CD1c-positive myeloid dendritic cell (primary cell): ENCODE data around the gene LGI2.
A peak's percentile ranks its signal among the peaks of the same experiment; 100 is the strongest.
"Not testable (repeated sequence)": the region's sequence is repeated elsewhere in the genome, so short reads cannot be mapped to it uniquely, and the experiment has no call there.

Experiments
- DNase-seq: peaks from one replicate; pipeline ENCODE4 v3.0.0-alpha.2; 2016; ENCODE audit errors: extremely low spot score

Gene LGI2

DNA sequence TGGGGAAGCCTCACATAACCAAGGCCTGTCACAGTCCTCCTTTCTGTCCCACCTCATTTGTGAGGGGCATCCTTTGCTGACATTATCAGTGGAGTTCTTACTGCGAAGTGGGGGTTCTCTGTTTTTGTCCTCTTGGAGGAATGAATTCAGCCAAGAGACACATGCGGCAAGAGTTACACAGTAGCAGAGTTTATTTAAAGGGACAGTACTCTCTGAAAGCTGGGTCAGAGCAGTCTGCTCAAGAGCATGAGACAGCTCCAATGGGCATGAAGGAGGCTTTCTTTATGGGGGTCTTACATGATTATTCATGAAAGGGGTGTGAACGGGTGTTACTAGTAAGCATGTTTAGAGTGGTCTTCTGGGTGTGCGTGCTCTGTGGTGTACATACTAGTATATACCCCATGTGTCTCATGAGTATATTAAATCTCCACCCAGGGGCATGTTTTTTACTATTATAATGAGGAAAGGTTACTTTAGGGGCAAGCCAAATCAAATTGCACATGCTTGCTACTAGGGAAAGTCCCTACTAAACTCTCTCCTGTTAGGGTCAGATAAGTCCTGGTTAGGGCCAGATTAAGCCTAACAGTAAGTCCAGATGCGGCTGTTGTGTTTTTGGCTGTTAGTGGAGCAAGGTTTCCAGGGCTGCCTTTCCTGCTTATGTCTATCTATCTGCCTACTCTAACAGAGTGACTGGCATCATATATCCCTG, 19.8 kb upstream of the LGI2 start:
- no peak for DNase-seq

DNA sequence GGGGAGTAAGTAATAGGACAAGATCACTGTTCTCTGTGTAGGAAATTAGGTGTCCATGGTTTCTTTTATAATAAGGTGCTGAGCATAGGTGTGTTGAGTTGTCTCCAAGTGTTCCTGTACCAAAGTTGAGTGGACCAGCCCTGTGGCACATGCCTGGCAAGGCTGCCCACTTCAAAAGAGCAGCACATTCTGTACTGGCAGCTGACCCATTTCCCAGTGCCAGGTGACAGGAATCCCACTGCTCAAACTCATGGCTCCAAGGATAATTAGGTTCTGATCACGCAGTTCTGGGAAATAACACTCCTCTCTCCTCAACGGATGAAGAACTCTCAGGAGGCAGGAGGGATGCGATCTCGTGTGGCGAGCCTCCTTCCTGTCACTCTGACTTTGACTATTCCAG, 12.8 kb upstream of the LGI2 start:
- DNase-seq, result no peak

DNA sequence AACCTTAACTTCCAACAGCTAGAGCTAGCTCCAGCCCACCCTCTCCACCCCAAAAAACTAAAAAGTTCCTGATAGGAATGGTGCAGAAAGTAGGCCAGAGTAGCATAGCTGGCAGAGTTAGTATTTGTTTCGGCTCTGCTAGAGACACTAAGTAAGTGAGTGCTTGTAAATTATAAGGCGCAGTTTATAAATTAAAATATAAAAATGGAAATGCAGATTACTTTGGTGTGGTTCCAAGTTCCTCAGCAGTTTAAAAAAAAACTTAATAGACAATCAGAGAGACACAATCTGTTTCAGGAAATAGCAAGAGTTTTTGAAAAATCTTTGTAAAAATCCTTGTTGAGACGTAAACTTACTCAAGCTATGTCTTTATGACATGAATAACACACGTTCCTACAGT, 2.8 kb upstream of the LGI2 start:
- no peak for DNase-seq

DNA sequence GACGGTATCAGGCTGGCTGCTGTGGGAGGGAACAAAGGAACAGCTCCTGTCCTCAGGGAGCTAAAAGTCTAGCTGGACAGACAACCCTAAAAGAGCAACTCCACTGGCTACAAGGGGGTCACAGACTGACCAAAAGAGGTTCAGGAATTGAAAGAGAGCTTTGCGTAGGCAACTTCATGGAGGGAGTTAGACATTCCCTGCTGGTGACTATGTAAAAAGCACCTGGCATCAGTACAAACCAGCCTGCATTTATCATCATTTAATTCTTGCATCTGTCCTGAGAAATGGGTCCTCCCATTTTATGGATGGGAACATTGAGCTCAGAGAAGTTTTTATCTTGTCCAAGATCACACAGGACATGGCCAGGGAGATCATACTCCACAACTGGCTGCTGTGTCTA, 1.4 kb upstream of the LGI2 start:
- DNase-seq, result no peak

DNA sequence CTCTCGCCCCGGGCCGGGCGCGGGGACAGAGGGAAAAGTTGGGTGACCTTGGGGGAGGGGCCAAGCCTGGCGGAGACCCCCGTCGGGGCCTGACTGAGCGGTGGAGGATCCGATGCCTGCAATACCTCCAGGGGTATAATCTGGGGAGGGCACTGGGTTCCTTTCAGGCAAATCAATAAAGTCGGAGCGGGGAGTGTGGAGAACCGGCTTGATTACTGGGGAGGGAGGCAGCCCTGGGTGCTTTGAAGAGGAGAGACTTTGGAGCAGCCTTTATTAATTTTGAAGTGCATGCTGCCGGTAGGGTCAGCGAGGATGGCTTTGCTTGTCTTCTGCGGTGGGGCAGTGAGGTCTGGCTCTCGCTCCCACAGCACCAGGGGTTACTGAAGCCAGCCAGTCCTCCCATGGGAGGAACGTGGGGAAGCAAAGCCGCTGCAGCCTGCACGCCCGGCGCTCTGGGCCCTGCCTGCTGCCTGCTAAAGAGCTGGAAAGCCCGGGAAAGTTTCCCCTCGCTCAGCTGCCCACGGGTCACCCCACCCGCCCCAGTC, 403 bp upstream of the LGI2 start:
- no peak for DNase-seq

DNA sequence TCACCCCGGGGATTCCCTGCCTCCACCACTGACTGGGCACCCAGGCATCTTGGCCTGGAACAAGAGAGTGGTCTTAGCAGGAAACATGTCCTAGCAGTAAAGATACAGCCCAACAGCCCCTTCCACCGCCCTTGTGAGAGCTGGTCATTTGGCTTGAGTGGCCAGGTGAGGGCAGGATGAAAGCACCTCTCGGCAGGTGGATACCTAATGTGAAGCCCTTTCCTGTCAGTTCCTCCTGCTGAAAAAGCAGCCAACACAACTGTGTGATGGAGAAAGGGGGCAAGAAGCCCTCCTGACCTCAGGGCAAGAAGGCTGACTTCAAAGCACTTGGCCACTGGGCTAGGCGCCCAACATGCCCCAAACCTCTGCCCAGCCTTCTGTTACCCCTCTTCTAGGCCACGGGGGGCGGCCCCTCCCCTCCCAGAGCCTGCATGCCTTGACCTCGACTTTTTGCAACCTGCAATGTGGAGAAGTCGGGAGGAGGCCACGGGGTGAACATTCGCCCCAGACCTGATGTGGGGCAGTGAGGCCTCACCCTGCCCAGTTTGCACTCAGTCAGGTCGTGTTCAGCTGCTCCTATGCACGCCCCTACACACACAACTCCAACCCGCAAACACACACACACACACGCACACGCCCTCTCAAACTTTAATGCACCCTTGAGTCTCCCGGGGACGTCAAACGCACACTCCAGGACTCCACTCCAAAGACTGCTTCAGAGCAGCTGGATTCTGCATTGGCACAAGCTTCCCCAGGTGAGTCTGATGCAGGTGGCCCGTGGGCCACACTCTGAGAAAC, 1.1 kb downstream of the LGI2 start:
- no peak for DNase-seq

DNA sequence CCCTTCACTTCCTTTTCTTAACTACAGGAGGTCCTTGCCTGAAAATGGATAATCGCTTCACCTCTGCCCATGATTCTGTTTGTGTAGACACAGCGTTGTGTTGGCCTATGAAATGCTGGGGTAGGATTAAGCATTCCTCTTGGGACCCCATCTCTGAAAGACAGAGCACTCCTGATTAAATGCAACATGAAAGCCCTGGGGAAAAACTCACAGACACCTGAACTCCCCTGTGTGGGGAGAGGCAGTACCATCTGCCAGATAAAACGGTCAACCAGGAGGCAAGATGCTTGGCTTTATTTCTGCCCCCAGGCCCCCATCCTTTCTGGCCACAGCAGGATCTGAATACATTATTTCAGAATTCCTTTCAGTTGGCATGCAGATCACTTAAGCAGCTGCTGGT, 1.9 kb downstream of the LGI2 start:
- DNase-seq, result no peak

DNA sequence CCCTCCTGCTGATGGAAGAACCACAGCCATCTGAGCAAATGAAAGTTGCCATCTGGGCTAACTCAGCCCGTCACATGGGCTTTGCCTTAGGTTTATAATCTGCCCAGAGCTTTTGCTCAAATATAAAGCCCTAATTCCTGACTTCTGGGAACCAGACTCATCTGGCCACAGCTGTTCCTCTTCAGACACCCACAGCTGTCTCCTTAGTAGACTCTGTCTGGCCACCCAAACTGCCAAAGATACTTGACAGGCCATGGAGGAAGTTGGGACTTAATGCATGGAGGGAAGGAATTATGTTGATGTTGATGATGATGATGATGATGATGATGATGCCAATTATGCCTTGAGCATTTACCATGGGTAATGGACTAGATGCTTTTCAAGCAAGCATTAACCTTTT, 8.0 kb downstream of the LGI2 start:
- DNase-seq, result no peak

DNA sequence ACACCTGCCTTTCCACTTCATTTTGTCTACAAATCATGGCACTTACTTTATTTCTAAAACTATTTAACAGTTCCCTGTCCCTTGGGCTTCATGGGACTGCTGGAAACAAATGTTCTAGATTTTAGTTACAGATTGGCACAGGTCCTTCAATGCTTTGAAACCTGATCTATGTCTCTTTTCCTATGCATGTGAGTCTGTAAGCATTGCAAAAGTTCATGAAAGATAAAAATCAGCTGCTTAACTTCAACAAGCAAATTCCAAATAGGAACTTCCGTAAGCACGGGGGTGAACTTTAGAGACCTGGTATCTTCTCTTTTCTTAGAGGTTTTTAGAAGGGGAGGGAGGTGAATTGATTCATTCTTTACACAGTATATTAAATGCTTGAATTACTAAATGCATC, 9.5 kb downstream of the LGI2 start:
- no peak for DNase-seq

DNA sequence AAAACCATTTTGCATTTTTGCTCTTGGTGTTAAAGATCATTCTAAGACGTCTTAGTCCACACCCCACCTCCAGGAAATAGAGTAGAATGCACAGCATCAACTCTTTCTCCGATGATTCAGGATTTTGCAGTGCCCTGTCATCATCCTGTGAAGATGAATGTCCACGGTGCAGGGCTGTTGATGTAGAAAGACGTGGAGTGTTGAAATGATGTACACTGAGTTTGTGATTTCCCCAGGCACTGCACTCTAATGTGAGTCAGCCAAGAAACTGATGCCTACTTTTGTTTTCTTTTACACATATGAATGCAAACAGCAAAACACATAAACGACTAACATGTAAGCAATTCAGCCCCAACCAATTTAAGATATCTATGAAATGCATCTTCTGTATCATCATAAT, 10.5 kb downstream of the LGI2 start:
- no peak for DNase-seq

DNA sequence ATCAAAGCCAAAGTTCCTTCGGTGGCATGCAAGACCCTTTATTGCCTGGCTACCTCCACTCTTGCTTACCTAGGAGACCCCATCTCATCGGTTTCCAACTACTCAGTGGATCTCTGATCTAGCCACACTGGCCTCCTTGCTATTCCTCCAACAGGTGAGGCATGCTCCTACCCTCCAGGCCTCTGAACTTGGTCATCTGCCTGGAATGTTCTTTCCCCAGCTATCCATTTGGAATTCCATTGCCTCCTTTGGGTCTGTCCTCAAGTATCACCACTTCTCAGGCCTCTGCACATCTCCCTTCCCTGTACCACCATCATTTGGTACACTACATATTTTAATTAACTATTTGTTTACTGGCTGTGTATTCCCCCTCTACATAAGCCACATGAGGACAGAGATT, 11.2 kb downstream of the LGI2 start:
- DNase-seq, result no peak

DNA sequence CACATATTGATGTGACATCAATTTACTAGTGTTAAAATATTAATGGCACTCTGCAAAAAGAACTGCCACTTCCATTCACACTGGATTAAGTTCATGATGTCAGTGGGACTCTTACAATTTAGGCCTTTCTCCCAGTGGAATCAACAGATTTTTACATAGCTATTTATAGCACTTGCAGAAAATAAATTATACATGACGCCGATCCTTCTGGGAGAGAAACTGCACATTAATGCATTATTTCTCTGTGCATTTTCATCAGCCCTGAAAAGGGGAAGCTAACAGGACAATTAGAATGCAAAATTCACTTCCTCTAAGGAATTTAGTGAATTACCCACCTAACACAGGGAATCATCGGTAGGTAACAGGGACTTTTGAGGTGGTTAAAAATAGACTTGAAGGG, 15.7 kb downstream of the LGI2 start:
- DNase-seq, result peak; percentile 17

DNA sequence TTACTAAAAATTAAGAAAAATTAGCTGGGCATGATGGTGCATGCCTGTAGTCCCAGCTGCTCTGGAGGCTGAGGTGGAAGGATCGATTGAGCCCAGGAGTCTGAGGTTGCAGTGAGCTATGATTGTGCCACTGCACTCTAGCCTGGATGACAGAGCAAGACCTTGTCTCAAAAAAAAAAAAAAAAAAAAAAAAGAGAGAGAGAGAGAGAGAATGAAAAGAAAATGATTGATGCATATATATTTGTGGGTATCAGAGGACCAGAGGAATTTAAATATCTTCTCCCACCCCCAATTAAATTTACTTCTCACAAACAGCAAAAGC, 16.1 kb downstream of the LGI2 start:
- not testable (repeated sequence) for DNase-seq

DNA sequence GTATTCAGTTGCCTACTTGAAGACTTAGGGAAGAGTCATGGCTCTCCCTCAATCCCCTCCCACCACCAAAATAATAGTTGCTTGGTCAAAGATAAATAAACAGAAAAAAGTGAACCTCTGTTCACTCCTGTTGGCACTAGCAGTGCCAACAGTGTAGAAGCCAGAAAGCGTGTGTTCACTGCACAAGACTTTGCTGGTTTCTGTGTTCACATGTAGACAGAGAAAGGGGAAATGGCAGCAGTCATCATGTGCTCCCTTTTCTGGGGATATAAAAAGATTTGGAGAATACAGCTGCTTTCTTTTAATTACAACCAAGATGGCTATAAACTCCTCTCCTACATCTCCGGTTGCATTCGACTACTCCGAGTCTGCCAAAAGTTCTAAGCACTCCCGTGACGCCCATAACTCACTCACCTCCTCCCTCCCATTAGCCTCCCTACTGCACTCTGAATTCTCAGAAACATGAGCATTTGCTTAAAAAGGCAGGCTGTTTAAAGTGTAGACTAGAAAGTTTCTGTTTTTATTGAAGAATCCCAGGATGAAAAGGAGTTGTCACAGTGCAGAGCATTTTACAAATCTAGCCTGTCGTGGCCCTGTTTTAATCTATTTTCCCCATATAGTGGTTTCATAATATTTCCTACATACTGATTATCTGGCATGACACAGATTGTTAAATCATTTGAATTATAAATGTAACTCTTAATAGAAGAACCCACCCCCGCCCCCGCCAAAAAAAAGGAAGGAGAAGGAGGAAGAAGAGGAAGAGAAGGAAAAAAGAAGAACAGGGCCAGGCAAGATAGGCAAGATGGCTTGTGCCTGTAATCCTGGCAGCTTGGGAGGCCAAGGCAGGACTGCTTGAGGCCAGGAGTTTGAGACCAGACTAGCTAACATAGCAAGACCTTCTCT, 16.7 kb downstream of the LGI2 start:
- DNase-seq, result peak; percentile 25

DNA sequence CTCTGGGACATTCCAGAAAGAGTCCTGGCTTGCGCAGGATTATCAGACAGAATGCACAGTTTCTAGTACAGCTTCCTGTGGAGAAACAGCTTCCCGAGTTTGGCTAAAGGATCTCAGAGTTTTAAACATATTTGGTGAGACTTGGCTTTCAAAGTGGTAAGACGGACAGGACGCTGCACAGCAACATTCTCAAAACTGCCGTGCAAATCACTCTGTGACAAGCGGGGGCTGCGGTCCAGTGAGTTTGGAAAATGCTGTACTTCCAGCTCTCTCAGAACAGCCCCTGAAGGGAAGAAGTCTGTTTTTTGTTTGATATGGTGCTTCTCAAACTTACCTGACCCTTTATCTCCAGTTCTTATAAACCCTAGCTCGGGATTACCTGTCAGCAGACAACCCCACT, 18.1 kb downstream of the LGI2 start:
- DNase-seq, result no peak

DNA sequence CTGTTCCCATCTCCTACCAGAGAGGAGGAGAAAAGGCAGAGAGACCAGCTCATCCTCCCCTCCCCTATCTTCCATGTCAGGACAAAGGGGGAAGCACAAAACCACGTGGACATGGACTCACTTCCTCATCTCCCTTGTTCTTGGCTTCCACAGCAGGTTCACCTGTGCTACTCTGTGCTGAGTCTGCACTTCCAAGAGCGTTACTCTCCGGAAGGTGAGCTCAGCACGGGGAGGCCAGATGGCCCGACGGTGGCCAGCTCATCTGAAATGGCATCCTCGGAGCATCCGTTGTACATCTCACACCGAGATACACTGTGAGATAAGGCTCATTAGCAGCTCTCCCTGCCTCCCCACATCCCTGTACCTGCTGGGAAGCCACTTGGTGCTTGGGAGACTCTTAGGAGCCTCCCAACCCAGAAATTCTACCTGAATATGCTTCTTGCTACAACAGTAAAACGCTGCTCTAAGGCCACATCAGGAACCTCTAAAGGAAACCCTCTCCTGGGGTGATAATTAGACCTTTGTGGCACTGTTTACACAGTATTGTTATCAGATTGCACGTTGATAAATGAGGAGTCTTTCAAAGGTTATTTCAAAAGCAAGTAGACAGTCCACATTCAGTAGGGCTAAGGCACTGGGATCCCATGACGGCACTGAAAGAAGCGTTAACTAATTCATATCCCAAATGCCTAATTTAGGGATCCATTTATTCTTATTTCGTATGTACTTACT, 19.4 kb downstream of the LGI2 start:
- no peak for DNase-seq

DNA sequence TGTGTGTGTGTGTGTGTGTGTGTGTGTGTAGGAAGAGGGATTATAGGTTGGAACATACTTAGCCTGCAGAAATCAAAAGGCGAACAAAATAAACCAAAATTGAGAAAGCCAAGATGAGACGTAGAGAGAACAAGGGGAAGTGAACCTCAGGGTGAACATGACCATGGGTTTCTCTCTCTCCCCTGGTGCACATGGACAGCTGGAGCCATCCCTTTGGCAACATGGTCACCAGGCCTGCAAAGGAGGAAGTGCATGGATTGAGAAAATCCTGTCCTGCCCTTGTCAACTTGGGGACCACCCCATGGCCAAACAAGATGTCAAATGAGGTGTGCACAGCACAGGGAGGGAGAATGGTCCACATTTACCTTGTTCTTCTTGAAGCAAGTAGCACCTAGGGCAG, 23.1 kb downstream of the LGI2 start:
- peak; percentile 38 for DNase-seq

DNA sequence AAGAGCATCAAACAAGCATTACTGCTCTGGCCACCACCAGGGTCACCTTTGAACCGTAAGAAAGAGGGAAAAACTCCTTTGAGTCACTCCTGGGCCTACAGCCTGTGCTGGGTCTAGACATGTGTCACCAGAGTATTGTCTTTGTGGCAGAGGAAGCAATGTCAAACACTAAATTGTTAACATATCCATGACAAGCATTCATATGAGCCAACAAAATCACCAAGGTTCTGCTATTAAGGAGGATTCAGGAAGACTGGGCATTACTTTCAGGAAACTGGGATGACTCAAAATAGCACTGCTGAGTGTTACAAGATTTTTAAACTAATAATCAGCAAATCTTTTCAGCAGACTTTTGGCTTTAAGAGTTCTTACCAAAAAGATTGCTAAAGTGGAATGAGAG, 28.1 kb downstream of the LGI2 start:
- peak; percentile 20 for DNase-seq

DNA sequence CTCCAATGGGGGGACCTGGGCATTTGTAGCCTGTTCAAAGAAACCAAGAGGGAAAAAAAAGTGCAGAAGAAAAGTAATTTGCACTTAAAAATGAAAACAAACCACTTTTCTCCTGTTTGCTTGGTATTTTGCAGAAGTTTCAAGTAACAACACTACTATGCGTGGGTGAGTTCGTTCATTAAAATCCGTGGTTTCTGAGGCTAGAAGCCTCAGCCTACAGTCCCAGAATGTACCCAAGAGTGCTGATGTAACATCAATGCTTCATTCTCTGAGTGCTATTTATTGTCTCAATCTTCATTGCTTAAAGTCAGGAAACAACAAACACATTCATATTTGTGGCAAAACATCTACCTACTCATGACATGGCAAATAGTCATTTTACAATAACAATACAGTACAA, 29.2 kb downstream of the LGI2 start:
- DNase-seq, result peak; percentile 71

DNA sequence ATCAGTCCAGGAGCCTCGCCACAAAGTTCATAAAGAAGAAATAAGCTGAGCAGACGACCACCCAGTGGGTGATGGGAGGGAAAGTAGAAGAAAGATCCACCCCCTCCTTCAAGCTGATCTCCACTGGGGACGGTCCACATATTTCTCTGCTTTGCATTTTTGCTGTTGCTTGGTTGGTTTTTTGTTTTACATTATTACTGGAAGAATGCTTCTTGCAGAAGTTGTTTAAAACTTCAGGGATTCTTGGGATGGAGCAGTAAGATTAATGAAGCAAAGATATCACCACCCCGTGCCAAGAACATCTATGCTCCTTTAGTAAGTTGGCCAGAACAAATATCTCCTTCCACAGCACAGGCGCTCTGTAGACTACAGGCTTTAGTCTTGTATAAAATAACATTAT, 30.1 kb downstream of the LGI2 start:
- no peak for DNase-seq

DNA sequence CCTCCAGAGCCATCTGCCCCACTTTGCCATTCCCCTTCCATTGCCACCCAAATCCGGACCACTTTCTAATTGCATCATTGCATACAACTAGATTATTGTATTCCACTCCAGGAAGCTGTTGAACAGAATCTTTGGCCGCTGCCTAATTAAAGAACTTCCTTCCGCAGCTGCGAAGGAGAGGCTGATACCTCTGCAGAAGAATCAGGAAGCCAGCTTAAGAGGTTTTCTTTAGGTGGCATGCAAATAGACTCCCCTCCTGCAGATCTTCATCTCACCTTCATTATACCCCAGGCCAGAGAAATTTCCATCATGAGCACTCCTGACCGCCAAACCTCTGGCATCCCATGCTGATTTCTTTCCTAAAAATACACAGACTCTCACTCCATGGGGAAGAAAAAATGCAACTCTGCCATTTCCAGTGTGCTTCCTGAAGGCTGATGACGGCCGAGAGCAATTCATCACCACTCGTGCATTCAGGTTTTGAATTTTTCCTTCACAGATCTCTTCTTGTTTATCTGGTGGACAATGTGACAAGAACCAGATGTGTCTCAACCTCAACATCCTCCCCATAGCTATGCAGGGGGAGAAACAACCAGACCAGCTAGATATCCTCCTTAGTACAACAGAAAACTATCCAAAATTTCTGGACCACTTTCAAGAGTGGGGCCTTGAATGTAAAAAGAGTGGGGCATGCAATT, 31.2 kb downstream of the LGI2 start:
- no peak for DNase-seq
